Mucosa of stomach (tissue), 1 donor: ENCODE data around the gene FAM50A.

Experiments
- H3K27me3 ChIP-seq: one replicate; pipeline ENCODE4 v1.7.0; 2013; ENCODE audit warnings: mild to moderate bottlenecking, low read length; ENCODE audit not compliant: control insufficient read depth, insufficient read depth
- H3K36me3 ChIP-seq: one replicate; pipeline ENCODE4 v1.7.0; 2013; ENCODE audit warnings: low read length; ENCODE audit not compliant: control insufficient read depth, insufficient read depth
- H3K4me1 ChIP-seq: one replicate; pipeline ENCODE4 v1.7.0; 2013; ENCODE audit warnings: mild to moderate bottlenecking, low read length; ENCODE audit not compliant: control insufficient read depth, insufficient read depth
- H3K4me3 ChIP-seq: one replicate; pipeline ENCODE4 v1.7.0; 2013; ENCODE audit warnings: low read length
- H3K9ac ChIP-seq: one replicate; pipeline ENCODE4 v1.7.0; 2013; ENCODE audit warnings: mild to moderate bottlenecking, low read length, moderate library complexity
- H3K9me3 ChIP-seq: one replicate; pipeline ENCODE4 v1.7.0; 2013; ENCODE audit warnings: mild to moderate bottlenecking, low read length, moderate library complexity; ENCODE audit not compliant: control insufficient read depth
- donor health status: Pancreatic carcinoma.

Gene FAM50A

GRCh38 chrX:154436374-154436982 is 7.5 kb upstream of the FAM50A start:
- no peaks in the 10 kb centered on the region for H3K36me3 ChIP-seq
- no peak overlapping the region for H3K9ac ChIP-seq
- no peaks in the 10 kb centered on the region for H3K9me3 ChIP-seq
- no peaks in the 10 kb centered on the region for H3K27me3 ChIP-seq
- peaks cover 10% of the 10 kb centered on the region for H3K4me1 ChIP-seq
- H3K4me3 ChIP-seq: no peak overlapping the region

GRCh38 chrX:154436983-154437752 is 6.8 kb upstream of the FAM50A start, which contains the start of gene GDI1:
GDI1 (plus strand) TSS chrX:154437154; CDS start chrX:154437255, 101 bp downstream.
- no peaks in the 10 kb centered on the region for H3K9me3 ChIP-seq
- no peaks in the 10 kb centered on the region for H3K27me3 ChIP-seq
- peak within 1 kb of the TSS; percentile 25 for H3K4me3 ChIP-seq
- peaks cover 10% of the 10 kb centered on the region for H3K4me1 ChIP-seq
- no peak within 1 kb of the TSS for H3K9ac ChIP-seq
- no peaks in the 10 kb centered on the region for H3K36me3 ChIP-seq

GRCh38 chrX:154437971-154438893 is 5.7 kb upstream of the FAM50A start:
- Histone ChIP-seq H3K36me3 (no peaks in the 10 kb centered on the region), H3K4me1 (peaks cover 10% of the 10 kb centered on the region), H3K9me3 (no peaks in the 10 kb centered on the region), H3K9ac (peak overlapping the region; percentile 28), H3K4me3 (peak overlapping the region; percentile 25), H3K27me3 (no peaks in the 10 kb centered on the region)

- H3K9ac ChIP-seq: no peak overlapping the region
- H3K4me3 ChIP-seq: no peak overlapping the region
- no peaks in the 10 kb centered on the region for H3K36me3 ChIP-seq
- H3K27me3 ChIP-seq: no peaks in the 10 kb centered on the region
- H3K9me3 ChIP-seq: no peaks in the 10 kb centered on the region
- peaks cover 12% of the 10 kb centered on the region for H3K4me1 ChIP-seq
These were observed 4.1 kb upstream of the FAM50A start for GRCh38 chrX:154439841-154440240.

- Histone ChIP-seq H3K4me3 (no peak overlapping the region), H3K4me1 (peaks cover 17% of the 10 kb centered on the region), H3K27me3 (no peaks in the 10 kb centered on the region), H3K36me3 (no peaks in the 10 kb centered on the region), H3K9ac (no peak overlapping the region), H3K9me3 (no peaks in the 10 kb centered on the region)
These were observed 3.2 kb upstream of the FAM50A start for GRCh38 chrX:154440623-154441357.

- Histone ChIP-seq H3K9ac (no peak overlapping the region), H3K4me1 (peaks cover 17% of the 10 kb centered on the region), H3K36me3 (no peaks in the 10 kb centered on the region), H3K27me3 (no peaks in the 10 kb centered on the region), H3K9me3 (no peaks in the 10 kb centered on the region), H3K4me3 (no peak overlapping the region)
These were observed 2.4 kb upstream of the FAM50A start for GRCh38 chrX:154441564-154441963.

- Histone ChIP-seq H3K27me3 (no peaks in the 10 kb centered on the region), H3K4me1 (peaks cover 17% of the 10 kb centered on the region), H3K4me3 (no peak overlapping the region), H3K9ac (no peak overlapping the region), H3K36me3 (no peaks in the 10 kb centered on the region), H3K9me3 (no peaks in the 10 kb centered on the region)
These were observed 1.8 kb upstream of the FAM50A start for GRCh38 chrX:154441984-154442707.

- Histone ChIP-seq H3K36me3 (no peaks in the 10 kb centered on the region), H3K4me3 (no peak overlapping the region), H3K27me3 (no peaks in the 10 kb centered on the region), H3K4me1 (peaks cover 8% of the 10 kb centered on the region), H3K9me3 (no peaks in the 10 kb centered on the region), H3K9ac (peak overlapping the region; percentile 61)
These were observed 446 bp upstream of the FAM50A start for GRCh38 chrX:154443479-154443910.

- Histone ChIP-seq H3K9ac (peak overlapping the region; percentile 75), H3K36me3 (no peaks in the 10 kb centered on the region), H3K4me1 (peaks cover 7% of the 10 kb centered on the region), H3K27me3 (no peaks in the 10 kb centered on the region), H3K4me3 (peak overlapping the region; percentile 25), H3K9me3 (no peaks in the 10 kb centered on the region)
These were observed 860 bp downstream of the FAM50A start for GRCh38 chrX:154444755-154445246.

- Histone ChIP-seq H3K9me3 (no peaks in the 10 kb centered on the region), H3K27me3 (no peaks in the 10 kb centered on the region), H3K4me3 (no peak overlapping the region), H3K4me1 (peaks cover 7% of the 10 kb centered on the region), H3K36me3 (no peaks in the 10 kb centered on the region), H3K9ac (no peak overlapping the region)
These were observed 1.8 kb downstream of the FAM50A start for GRCh38 chrX:154445776-154446175.

GRCh38 chrX:154446430-154446829 is 2.5 kb downstream of the FAM50A start:
- Histone ChIP-seq H3K9me3 (no peaks in the 10 kb centered on the region), H3K4me1 (peaks cover 7% of the 10 kb centered on the region), H3K4me3 (no peak overlapping the region), H3K9ac (no peak overlapping the region), H3K36me3 (no peaks in the 10 kb centered on the region), H3K27me3 (no peaks in the 10 kb centered on the region)
